Measurements from ENCODE around the gene RNF208. TPM values are rescaled to one million over a fixed set of nuclear protein-coding genes. Genes with fewer than 3 reads are reported as not detected.

The RNF208 gene
- total RNA-seq, 1 experiment from 2014 or later = 0.39 TPM

- no peak for DNase-seq (ENCODE audit: low read depth)
These were observed 5.9 kb upstream of the RNF208 start for GRCh38 chr9:137227853-137228505.

GRCh38 chr9:137227054-137227852, 5.2 kb upstream of the RNF208 start, which contains the start of gene RNF224:
RNF224 (plus strand) TSS chr9:137227502; CDS start chr9:137228336, 834 bp downstream.
- DNase-seq (ENCODE audit: low read depth) = peak; percentile 80

- DNase-seq (ENCODE audit: low read depth) = peak; percentile 84
These were observed 4.5 kb upstream of the RNF208 start for GRCh38 chr9:137226338-137227053.

- DNase-seq (ENCODE audit: low read depth) = no peak
These were observed 3.8 kb upstream of the RNF208 start for GRCh38 chr9:137225699-137226331.

- no peak for DNase-seq (ENCODE audit: low read depth)
These were observed 3.0 kb upstream of the RNF208 start, which contains the start of gene CYSRT1 for GRCh38 chr9:137224830-137225694. CYSRT1 (plus strand) TSS chr9:137225174; CDS start chr9:137225622, 448 bp downstream.

- DNase-seq (ENCODE audit: low read depth) = peak; percentile 98
These were observed 1.3 kb upstream of the RNF208 start for GRCh38 chr9:137223078-137223970.

- no peak for DNase-seq (ENCODE audit: low read depth)
These were observed 431 bp downstream of the RNF208 start for GRCh38 chr9:137221506-137222111.

- no peak for DNase-seq (ENCODE audit: low read depth)
These were observed 940 bp downstream of the RNF208 start for GRCh38 chr9:137221095-137221505.

- no peak for DNase-seq (ENCODE audit: low read depth)
These were observed 1.5 kb downstream of the RNF208 start for GRCh38 chr9:137220317-137221094.

- DNase-seq (ENCODE audit: low read depth) = no peak
These were observed 2.2 kb downstream of the RNF208 start for GRCh38 chr9:137219757-137220316.

GRCh38 chr9:137218754-137219271, 3.2 kb downstream of the RNF208 start:
- peak; percentile 59 for DNase-seq (ENCODE audit: low read depth)

GRCh38 chr9:137218212-137218753, 3.8 kb downstream of the RNF208 start:
- DNase-seq (ENCODE audit: low read depth) = no peak

GRCh38 chr9:137217276-137218211, 4.5 kb downstream of the RNF208 start:
- DNase-seq (ENCODE audit: low read depth) = no peak

GRCh38 chr9:137216188-137216965, 5.7 kb downstream of the RNF208 start:
- no peak for DNase-seq (ENCODE audit: low read depth)

- DNase-seq (ENCODE audit: low read depth) = no peak
These were observed 6.6 kb downstream of the RNF208 start for GRCh38 chr9:137215196-137215986.

All from M059J (cell line).